ENCODE results near the gene PTH1R.

Gene PTH1R

DNA sequence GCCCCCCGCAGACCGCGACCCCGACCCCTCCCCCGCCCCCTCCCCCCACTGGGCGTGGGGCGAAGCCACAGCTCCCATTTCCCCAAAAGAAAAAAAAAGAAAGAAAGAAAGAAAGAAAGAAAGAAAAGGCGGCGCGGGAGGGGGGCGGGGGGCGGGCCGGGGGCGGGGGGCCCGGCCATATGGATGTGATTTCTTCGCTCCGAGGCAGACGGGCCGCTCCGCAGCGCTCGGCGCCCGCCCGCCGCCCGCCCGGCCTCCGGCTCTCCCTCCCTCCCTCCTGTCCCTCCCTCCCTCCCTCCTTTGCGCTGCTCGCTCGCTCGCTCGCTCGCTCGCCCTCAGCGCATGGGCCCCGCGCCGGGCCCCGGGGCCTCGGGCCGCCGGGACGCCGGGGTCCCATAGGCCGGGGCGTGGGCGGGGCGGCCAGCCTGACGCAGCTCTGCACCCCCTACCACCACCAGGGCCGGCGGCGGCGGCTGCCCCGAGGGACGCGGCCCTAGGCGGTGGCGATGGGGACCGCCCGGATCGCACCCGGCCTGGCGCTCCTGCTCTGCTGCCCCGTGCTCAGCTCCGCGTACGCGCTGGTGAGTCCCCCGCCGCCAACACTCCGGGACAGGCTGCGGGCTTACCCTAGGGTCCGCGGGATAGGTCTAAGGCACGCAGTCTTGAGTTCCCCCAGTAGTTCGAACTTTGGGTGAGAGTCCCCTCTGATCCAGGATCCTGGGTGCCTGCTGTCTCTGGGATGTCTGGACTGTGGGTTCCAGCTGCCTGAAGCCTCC is 5.7 kb downstream of the PTH1R start:
- H3K9ac ChIP-seq (ENCODE audit: low read length): no peak overlapping the region
- H3K9me3 ChIP-seq (ENCODE audit: control insufficient read depth, low read length): no peaks in the 10 kb centered on the region
- H3K4me3 ChIP-seq (ENCODE audit: low read length): no peak overlapping the region
- H3K4me1 ChIP-seq (ENCODE audit: control insufficient read depth, insufficient read depth, low read length): no peaks in the 10 kb centered on the region
- peaks cover 54% of the 10 kb centered on the region for H3K27me3 ChIP-seq (ENCODE audit: control insufficient read depth, insufficient read depth, low read length)
- H3K36me3 ChIP-seq (ENCODE audit: control insufficient read depth, insufficient read depth, low read length): no peaks in the 10 kb centered on the region

DNA sequence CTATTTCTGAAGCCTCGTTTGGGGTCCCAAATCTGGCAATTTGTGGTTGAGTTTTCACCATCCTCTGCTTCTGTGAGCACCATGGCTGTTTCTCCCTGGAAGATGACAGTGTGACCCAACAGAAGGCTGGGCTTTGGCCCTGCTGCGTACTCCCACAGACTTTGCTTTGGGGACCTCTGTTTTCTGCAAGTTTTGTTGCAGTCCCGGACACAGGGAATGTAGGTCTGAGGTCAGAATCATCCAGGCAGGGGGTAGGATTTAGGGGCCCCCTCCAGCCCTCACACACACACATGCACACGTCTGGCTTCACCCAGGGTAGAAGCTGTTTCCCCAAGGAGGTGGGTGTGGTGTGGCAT is 6.3 kb downstream of the PTH1R start:
- no peak overlapping the region for H3K9ac ChIP-seq (ENCODE audit: low read length)

GRCh38 chr3:46884427-46884826 is 6.9 kb downstream of the PTH1R start:
- Histone ChIP-seq H3K9ac (ENCODE audit: low read length) (no peak overlapping the region), H3K4me3 (ENCODE audit: low read length) (no peak overlapping the region), H3K4me1 (ENCODE audit: control insufficient read depth, insufficient read depth, low read length) (no peaks in the 10 kb centered on the region), H3K36me3 (ENCODE audit: control insufficient read depth, insufficient read depth, low read length) (no peaks in the 10 kb centered on the region), H3K27me3 (ENCODE audit: control insufficient read depth, insufficient read depth, low read length) (peaks cover 54% of the 10 kb centered on the region), H3K9me3 (ENCODE audit: control insufficient read depth, low read length) (no peaks in the 10 kb centered on the region)

More for the DNA sequence above, 6.3 kb downstream of the PTH1R start:
- Histone ChIP-seq H3K4me3 (ENCODE audit: low read length) (no peak overlapping the region), H3K27me3 (ENCODE audit: control insufficient read depth, insufficient read depth, low read length) (peaks cover 54% of the 10 kb centered on the region), H3K9me3 (ENCODE audit: control insufficient read depth, low read length) (no peaks in the 10 kb centered on the region), H3K36me3 (ENCODE audit: control insufficient read depth, insufficient read depth, low read length) (no peaks in the 10 kb centered on the region), H3K4me1 (ENCODE audit: control insufficient read depth, insufficient read depth, low read length) (no peaks in the 10 kb centered on the region)

DNA sequence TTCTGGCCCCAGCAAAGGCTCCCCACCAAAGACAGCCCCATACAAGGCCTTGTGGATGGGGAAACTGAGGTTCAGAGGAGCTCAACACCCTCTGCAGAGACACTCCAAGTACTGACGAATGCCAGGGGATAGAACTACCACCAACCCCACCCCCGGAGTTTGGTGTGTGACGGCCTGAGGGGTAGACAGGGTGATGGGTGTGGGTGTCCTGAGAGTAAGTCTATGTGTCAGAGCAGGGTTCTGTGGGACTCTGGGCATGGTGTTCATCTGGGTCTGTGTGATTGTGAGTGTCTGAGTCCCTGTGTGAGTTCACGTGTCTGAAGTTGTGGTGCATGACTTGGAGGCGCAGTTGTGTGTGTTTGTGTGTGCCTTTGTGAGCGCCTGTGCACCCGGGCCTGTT is 7.4 kb downstream of the PTH1R start:
- no peaks in the 10 kb centered on the region for H3K9me3 ChIP-seq (ENCODE audit: control insufficient read depth, low read length)
- no peaks in the 10 kb centered on the region for H3K4me1 ChIP-seq (ENCODE audit: control insufficient read depth, insufficient read depth, low read length)
- H3K36me3 ChIP-seq (ENCODE audit: control insufficient read depth, insufficient read depth, low read length): no peaks in the 10 kb centered on the region
- H3K27me3 ChIP-seq (ENCODE audit: control insufficient read depth, insufficient read depth, low read length): peaks cover 51% of the 10 kb centered on the region
- no peak overlapping the region for H3K4me3 ChIP-seq (ENCODE audit: low read length)
- no peak overlapping the region for H3K9ac ChIP-seq (ENCODE audit: low read length)

GRCh38 chr3:46885612-46886011 is 8.1 kb downstream of the PTH1R start:
- Histone ChIP-seq H3K9me3 (ENCODE audit: control insufficient read depth, low read length) (no peaks in the 10 kb centered on the region), H3K9ac (ENCODE audit: low read length) (no peak overlapping the region), H3K36me3 (ENCODE audit: control insufficient read depth, insufficient read depth, low read length) (no peaks in the 10 kb centered on the region), H3K4me3 (ENCODE audit: low read length) (no peak overlapping the region), H3K27me3 (ENCODE audit: control insufficient read depth, insufficient read depth, low read length) (peaks cover 46% of the 10 kb centered on the region), H3K4me1 (ENCODE audit: control insufficient read depth, insufficient read depth, low read length) (no peaks in the 10 kb centered on the region)

GRCh38 chr3:46887980-46888494 is 10.5 kb downstream of the PTH1R start:
- Histone ChIP-seq H3K27me3 (ENCODE audit: control insufficient read depth, insufficient read depth, low read length) (peaks cover 49% of the 10 kb centered on the region), H3K9ac (ENCODE audit: low read length) (no peak overlapping the region), H3K4me1 (ENCODE audit: control insufficient read depth, insufficient read depth, low read length) (peaks cover 11% of the 10 kb centered on the region)

DNA sequence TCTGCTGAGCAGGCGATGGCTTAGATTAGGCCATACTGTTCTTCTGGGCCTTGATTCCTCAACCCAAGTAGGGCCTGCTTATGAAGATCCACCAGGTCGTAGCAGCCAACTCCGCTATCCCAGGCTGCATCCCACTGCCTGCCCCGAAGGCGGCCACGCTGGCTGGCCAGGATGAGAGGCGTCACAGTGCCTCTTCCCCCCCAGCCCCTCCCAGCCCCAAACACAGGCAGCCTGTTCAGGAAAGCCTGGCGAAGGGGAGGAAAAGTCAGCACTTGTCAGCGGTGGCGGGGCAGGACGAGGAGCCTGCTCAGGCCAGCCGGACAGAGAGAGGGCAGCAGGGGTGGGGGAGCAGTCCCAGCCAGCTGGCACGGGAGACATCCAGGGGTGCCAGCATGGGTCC is 11.2 kb downstream of the PTH1R start:
- no peak overlapping the region for H3K4me3 ChIP-seq (ENCODE audit: low read length)
- H3K9ac ChIP-seq (ENCODE audit: low read length): no peak overlapping the region
- H3K36me3 ChIP-seq (ENCODE audit: control insufficient read depth, insufficient read depth, low read length): no peaks in the 10 kb centered on the region
- H3K4me1 ChIP-seq (ENCODE audit: control insufficient read depth, insufficient read depth, low read length): peaks cover 11% of the 10 kb centered on the region
- H3K9me3 ChIP-seq (ENCODE audit: control insufficient read depth, low read length): no peaks in the 10 kb centered on the region
- H3K27me3 ChIP-seq (ENCODE audit: control insufficient read depth, insufficient read depth, low read length): peaks cover 48% of the 10 kb centered on the region

More at GRCh38 chr3:46887980-46888494, 10.5 kb downstream of the PTH1R start:
- no peaks in the 10 kb centered on the region for H3K9me3 ChIP-seq (ENCODE audit: control insufficient read depth, low read length)
- H3K4me3 ChIP-seq (ENCODE audit: low read length): no peak overlapping the region
- H3K36me3 ChIP-seq (ENCODE audit: control insufficient read depth, insufficient read depth, low read length): no peaks in the 10 kb centered on the region

DNA sequence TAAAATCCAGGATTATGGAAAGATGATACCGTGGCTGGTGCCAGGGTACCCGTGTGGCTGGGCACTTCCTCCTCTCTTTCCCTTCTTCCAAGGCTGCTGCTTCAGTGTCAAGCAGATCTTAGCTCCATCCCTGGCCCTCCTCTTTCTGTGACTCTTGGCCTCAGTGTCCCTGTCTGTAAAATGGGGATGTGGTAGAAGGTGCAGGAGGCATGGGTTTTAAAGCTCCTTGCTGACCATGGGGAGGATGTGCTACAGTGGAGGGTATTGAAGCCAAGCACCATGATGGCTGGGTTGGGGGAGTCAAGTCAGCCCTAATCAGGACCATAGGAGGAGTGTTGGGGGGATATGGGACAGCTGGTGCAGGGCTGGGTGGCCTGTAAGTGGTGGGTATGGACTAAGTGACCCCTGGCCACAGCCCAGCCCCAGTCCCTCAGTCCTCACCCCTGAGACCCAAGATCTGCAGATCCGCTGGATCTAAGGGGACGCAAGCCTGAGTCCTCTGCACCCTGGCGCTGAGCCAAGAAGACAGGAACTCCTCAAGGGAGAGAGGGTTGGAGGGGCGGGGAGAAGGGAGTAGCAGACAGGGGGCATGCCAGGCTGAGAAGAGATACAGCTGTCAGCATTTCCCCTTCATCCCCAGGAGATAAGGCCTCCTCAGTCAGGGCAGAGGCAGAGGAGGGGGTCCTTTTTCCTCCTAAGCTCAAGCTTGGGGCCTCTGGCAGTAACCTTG is 12.0 kb downstream of the PTH1R start:
- Histone ChIP-seq H3K4me1 (ENCODE audit: control insufficient read depth, insufficient read depth, low read length) (peaks cover 11% of the 10 kb centered on the region), H3K27me3 (ENCODE audit: control insufficient read depth, insufficient read depth, low read length) (peaks cover 39% of the 10 kb centered on the region), H3K4me3 (ENCODE audit: low read length) (no peak overlapping the region), H3K9me3 (ENCODE audit: control insufficient read depth, low read length) (no peaks in the 10 kb centered on the region), H3K9ac (ENCODE audit: low read length) (no peak overlapping the region), H3K36me3 (ENCODE audit: control insufficient read depth, insufficient read depth, low read length) (no peaks in the 10 kb centered on the region)

DNA sequence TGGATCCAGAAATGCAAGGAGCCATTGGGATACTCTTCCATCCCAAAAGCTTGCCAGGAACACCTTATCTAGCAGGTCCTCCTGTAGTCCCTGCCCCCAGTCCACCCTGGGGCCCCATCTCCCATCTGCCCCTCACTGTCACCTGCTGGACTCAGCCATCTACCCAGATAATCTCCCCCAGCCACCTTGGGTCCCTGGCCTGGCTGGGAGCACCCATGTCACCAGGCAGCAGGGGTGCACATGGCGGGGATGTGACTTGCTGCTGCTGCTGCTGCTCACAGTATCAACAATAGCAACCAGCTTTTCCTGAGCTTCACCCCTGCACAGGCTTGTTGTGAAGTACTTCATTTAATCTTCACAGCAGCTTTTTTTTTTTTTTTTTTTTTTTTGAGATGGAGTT is 12.6 kb downstream of the PTH1R start:
- peaks cover 34% of the 10 kb centered on the region for H3K27me3 ChIP-seq (ENCODE audit: control insufficient read depth, insufficient read depth, low read length)
- H3K4me1 ChIP-seq (ENCODE audit: control insufficient read depth, insufficient read depth, low read length): peaks cover 11% of the 10 kb centered on the region
- H3K9me3 ChIP-seq (ENCODE audit: control insufficient read depth, low read length): no peaks in the 10 kb centered on the region

DNA sequence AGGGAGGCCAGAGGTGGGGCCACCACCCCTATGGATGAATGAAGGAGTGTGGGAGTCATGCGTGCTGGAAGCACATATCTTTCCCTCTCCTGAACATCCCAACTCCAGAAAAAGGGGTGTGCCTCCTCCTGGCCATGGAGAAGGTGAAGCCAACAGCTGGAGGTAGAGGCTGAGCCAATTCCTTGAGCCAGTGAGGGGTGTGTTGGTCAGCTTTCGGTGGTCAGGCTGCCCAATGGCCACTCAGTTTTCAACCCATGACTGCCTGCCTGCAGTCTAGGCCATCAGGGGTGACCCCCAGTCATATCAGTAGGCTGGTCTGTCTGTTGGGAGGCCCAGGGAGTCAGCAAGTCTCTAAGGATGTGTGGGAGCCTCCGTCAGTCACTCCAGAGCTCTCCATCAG is 13.6 kb downstream of the PTH1R start:
- Histone ChIP-seq H3K27me3 (ENCODE audit: control insufficient read depth, insufficient read depth, low read length) (peaks cover 28% of the 10 kb centered on the region), H3K9me3 (ENCODE audit: control insufficient read depth, low read length) (no peaks in the 10 kb centered on the region), H3K4me3 (ENCODE audit: low read length) (no peak overlapping the region), H3K4me1 (ENCODE audit: control insufficient read depth, insufficient read depth, low read length) (peaks cover 11% of the 10 kb centered on the region), H3K9ac (ENCODE audit: low read length) (no peak overlapping the region), H3K36me3 (ENCODE audit: control insufficient read depth, insufficient read depth, low read length) (no peaks in the 10 kb centered on the region)

More for the DNA sequence above, 12.6 kb downstream of the PTH1R start:
- Histone ChIP-seq H3K36me3 (ENCODE audit: control insufficient read depth, insufficient read depth, low read length) (no peaks in the 10 kb centered on the region), H3K9ac (ENCODE audit: low read length) (no peak overlapping the region), H3K4me3 (ENCODE audit: low read length) (no peak overlapping the region)

GRCh38 chr3:46892285-46893145 is 15.0 kb downstream of the PTH1R start:
- Histone ChIP-seq H3K4me1 (ENCODE audit: control insufficient read depth, insufficient read depth, low read length) (peaks cover 11% of the 10 kb centered on the region), H3K27me3 (ENCODE audit: control insufficient read depth, insufficient read depth, low read length) (peaks cover 35% of the 10 kb centered on the region), H3K9me3 (ENCODE audit: control insufficient read depth, low read length) (no peaks in the 10 kb centered on the region), H3K9ac (ENCODE audit: low read length) (no peak overlapping the region), H3K4me3 (ENCODE audit: low read length) (peak overlapping the region; percentile 17), H3K36me3 (ENCODE audit: control insufficient read depth, insufficient read depth, low read length) (no peaks in the 10 kb centered on the region)

Measured in mucosa of stomach (tissue), 1 donor.